IMR-90 (cell line): ENCODE measurements around the gene IGF2.

Experiments used
- BHLHE40 ChIP-seq: fragments of 150-350 bp; IDR thresholded peaks from 2 replicates; pipeline ENCODE4 v1.6.1; 2016; ENCODE audit warnings: mild to moderate bottlenecking, low read depth, low read length
- CEBPB ChIP-seq: IDR thresholded peaks from 2 replicates; pipeline ENCODE4 v1.6.1; 2012; ENCODE audit warnings: low read depth, low read length, improper control_type of control experiment
- FOS ChIP-seq: fragments of 150-350 bp; IDR thresholded peaks from 2 replicates; pipeline ENCODE4 v1.6.1; 2016; ENCODE audit warnings: low read depth, low read length
- MAZ ChIP-seq: IDR thresholded peaks from 2 replicates; pipeline ENCODE4 v1.6.1; 2012; ENCODE audit warnings: low read depth, mild to moderate bottlenecking, low read length, improper control_type of control experiment, moderate library complexity, borderline replicate concordance
- MXI1 ChIP-seq: IDR thresholded peaks from 2 replicates; pipeline ENCODE4 v1.6.1; 2012; ENCODE audit warnings: low read depth, mild to moderate bottlenecking, low read length, moderate library complexity, borderline replicate concordance
- NFE2L2 ChIP-seq: fragments of 150-350 bp; IDR thresholded peaks from 2 replicates; pipeline ENCODE4 v1.6.1; 2016; ENCODE audit warnings: low read depth, mild to moderate bottlenecking, low read length
- POLR2A ChIP-seq: IDR thresholded peaks from 2 replicates; pipeline ENCODE4 v1.6.1; 2012; ENCODE audit warnings: mild to moderate bottlenecking, low read depth, low read length
- RAD21 ChIP-seq: IDR thresholded peaks from 2 replicates; pipeline ENCODE4 v1.6.1; 2012; ENCODE audit warnings: low read length, improper control_type of control experiment
- RCOR1 ChIP-seq: IDR thresholded peaks from 2 replicates; pipeline ENCODE4 v1.6.1; 2012; ENCODE audit warnings: mild to moderate bottlenecking, low read length, improper control_type of control experiment; ENCODE audit not compliant: insufficient replicate concordance
- RFX5 ChIP-seq: IDR thresholded peaks from 2 replicates; pipeline ENCODE4 v1.8.0; 2012; ENCODE audit warnings: low read depth, mild to moderate bottlenecking, low read length, moderate library complexity
- SMC3 ChIP-seq: fragments of 150-350 bp; IDR thresholded peaks from 2 replicates; pipeline ENCODE4 v1.6.1; 2016; ENCODE audit warnings: low read depth, mild to moderate bottlenecking, antibody characterized with exemption, low read length, moderate library complexity
- TF ChIP-seq, protein P1 (sequence below): conservative IDR thresholded peaks from 2 replicates; pipeline ENCODE4 v1.5.1; 2012; ENCODE audit warnings: mild to moderate bottlenecking, low read depth, low read length, improper control_type of control experiment
- TF ChIP-seq, protein P2 (sequence below): fragments of 150-350 bp; IDR thresholded peaks from 2 replicates; pipeline ENCODE4 v1.6.1; 2017; ENCODE audit warnings: mild to moderate bottlenecking, antibody characterized with exemption, low read length, low read depth
- TF ChIP-seq, protein P3 (sequence below): fragments of 150-350 bp; IDR thresholded peaks from 2 replicates; pipeline ENCODE4 v1.6.1; 2016; ENCODE audit warnings: low read depth, mild to moderate bottlenecking, low read length, moderate library complexity, borderline replicate concordance

DNA sequence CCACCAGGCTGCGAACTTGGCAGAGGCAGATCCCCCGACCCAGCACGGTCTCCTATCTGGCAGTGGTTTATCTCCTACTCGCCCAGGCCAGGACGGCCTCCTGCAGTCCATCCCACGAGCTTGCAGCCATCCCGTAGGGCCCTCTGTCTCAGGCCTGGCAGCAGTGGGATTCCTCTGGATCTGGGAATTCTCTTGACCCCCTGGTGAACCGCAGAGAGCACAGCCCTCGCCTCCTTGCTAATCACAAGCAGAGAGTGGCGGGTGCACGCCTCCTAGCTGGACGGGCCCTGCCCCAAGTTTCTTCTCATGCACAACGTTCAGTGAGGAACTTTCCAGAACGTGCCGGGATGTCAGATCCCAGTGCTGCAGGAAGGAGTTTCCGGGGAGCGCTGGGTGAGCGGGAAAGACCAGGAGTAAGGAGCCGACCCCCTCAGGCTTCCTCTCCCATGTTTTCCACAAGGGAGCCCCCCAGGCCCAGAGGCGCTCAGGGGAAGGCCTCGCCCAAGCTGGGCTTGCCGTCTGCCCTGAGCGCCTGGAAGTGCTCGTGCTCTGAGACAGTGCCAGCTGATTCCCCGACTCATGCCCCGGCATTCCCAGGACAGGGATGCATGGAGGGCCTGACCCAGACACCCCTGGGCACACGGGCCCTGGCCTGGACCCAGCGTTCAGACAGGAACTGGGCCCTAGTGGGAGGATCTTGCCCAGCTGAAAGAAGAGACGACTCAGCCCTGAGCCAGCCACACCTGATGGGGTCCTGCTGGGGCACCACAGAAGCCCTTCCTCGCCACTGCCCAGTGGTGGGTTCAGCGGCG lies 24.6 kb downstream of the IGF2 start:
- TF ChIP-seq, protein P1, sequence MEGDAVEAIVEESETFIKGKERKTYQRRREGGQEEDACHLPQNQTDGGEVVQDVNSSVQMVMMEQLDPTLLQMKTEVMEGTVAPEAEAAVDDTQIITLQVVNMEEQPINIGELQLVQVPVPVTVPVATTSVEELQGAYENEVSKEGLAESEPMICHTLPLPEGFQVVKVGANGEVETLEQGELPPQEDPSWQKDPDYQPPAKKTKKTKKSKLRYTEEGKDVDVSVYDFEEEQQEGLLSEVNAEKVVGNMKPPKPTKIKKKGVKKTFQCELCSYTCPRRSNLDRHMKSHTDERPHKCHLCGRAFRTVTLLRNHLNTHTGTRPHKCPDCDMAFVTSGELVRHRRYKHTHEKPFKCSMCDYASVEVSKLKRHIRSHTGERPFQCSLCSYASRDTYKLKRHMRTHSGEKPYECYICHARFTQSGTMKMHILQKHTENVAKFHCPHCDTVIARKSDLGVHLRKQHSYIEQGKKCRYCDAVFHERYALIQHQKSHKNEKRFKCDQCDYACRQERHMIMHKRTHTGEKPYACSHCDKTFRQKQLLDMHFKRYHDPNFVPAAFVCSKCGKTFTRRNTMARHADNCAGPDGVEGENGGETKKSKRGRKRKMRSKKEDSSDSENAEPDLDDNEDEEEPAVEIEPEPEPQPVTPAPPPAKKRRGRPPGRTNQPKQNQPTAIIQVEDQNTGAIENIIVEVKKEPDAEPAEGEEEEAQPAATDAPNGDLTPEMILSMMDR = no peak
- TF ChIP-seq SMC3 (no peak), RAD21 (no peak), MAZ (no peak), BHLHE40 (no peak), POLR2A (no peak), MXI1 (no peak), CEBPB (no peak), FOS (no peak), RCOR1 (no peak), NFE2L2 (no peak), RFX5 (no peak)
- TF ChIP-seq, protein P2, sequence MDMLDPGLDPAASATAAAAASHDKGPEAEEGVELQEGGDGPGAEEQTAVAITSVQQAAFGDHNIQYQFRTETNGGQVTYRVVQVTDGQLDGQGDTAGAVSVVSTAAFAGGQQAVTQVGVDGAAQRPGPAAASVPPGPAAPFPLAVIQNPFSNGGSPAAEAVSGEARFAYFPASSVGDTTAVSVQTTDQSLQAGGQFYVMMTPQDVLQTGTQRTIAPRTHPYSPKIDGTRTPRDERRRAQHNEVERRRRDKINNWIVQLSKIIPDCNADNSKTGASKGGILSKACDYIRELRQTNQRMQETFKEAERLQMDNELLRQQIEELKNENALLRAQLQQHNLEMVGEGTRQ = no peak
- TF ChIP-seq, protein P3, sequence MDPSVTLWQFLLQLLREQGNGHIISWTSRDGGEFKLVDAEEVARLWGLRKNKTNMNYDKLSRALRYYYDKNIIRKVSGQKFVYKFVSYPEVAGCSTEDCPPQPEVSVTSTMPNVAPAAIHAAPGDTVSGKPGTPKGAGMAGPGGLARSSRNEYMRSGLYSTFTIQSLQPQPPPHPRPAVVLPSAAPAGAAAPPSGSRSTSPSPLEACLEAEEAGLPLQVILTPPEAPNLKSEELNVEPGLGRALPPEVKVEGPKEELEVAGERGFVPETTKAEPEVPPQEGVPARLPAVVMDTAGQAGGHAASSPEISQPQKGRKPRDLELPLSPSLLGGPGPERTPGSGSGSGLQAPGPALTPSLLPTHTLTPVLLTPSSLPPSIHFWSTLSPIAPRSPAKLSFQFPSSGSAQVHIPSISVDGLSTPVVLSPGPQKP = no peak
